HG03135 (cell line): ENCODE measurements around the gene ANTXR2.

Experiments
- ATAC-seq: cut with Tn5 transposase; IDR thresholded peaks from one replicate; pipeline ENCODE4 v1.9.1; 2021; ENCODE audit warnings: mild to moderate bottlenecking, moderate library complexity; ENCODE audit not compliant: unreplicated experiment

Gene ANTXR2

DNA sequence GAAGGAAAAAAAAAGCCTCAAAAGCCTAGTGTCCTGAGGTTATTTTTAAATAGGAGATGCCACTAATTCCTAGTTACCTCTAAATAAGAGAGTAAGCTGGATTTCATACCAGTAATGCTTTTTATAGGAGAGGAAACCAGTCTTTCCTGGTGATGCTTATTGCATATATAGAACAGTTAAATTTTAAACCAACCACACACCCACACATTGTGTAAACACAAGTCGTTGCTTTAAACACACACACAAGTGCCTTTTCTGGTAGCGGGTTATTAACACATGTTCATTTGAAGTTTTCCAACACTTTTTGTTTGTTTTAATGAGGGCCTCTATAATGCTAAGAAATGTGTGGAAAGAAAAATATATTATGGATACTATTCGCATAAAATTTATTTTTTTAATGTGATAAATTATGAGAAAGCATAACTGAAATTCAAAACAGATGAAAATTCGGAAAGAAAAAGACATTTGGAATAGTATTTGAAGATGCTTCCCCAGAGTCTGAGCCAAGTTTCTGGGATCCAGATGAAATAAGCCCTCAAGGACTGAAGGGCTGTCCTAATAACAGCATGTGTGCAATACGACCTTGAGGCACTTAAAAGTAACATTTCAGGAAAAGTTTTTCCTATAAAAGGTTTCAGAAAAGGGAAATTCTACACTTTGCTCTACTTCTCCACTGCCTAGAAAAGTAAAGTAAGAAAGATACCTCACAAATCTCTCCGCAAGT lies 2.0 kb downstream of the ANTXR2 start:
- ATAC-seq, result no peak

DNA sequence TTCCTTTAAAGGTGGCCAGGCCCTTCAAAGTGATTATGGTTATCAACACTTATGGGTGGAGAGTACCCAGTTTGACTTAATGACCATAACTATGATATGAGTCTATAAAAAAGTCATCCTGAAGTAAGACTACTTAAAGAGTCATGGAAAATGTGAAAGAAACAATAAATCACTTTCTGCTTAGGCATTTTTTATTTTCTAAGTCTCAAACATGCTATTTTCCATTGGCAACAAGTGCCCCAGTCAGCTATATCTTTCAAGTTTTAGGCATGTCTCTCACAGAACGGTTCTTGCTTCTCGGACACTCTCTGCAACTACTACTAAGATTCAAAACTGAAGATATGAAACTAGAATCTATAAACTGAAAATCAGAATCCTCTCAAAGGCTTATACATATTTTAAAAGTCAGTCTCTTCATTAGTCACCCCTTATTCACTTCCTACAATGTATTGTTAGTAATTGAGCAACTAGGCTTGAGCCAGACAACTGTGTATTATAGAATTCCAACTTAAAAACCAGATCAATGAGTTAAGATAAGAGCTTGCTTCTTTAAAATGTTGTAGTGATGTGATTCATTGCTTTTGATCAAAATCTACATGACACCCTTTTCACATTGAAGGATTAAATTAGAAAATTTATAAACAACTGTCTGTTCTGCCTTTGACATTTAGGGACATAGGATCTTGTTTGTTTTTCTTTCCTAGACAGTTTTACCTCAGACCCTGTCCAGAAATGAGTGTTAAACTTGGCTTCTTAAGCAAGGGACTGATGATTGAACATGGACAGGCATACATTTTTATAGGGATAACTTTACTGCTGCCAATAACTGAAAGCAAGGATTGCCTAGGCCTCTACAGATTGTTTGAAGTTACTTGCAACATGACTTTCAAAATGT lies 2.9 kb downstream of the ANTXR2 start:
- peak; percentile 18 for ATAC-seq

DNA sequence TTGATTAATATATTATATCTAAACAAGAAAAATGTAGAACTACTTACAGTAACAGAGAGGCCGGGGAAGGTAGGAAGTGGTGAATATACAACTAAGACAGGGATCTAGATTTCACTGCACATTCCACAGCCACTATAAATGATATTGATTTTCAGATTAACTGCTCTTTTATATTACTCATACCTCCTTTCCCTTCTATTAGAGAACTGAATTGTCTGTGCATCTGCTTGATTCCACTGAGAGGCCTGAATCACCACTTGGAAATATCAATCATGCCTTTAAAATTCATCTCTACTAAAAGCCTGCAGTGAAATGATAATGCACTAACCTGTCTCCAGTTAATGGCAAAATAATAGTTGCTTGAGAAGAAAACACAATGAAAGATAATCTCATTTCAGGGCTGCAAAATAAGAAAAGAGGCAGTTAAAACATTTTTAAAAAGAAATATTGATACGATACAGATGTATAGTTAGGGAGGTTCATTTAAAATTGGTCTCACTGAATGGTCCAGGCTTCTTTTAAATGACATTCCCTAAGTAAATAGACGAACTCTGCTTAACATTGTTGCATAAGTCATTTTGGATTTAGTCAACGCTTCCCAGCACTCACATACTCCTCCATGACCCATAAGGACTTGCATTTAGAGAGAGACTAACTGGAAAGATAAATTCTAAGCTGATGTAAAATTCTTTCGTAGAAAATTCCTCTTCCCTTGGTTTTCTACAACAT lies 3.8 kb downstream of the ANTXR2 start:
- no peak for ATAC-seq

DNA sequence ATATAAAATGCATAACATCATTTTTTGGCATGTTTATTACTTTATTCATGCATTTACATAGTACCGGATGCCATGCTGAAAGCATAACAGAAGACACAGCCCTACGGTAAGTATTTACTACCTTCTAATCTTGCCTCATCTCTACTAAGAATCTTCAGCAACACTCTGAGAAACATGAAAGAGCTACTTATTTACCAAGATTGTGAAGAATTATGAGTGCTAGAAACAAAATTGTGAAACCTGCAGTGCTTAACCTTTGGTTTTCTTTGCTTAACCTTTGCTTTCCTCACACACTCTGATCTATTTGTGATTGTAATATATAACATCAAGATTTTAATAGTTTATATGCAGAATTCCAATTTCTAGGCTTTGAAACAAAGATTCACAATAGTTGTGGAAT lies 7.4 kb downstream of the ANTXR2 start:
- no peak for ATAC-seq

DNA sequence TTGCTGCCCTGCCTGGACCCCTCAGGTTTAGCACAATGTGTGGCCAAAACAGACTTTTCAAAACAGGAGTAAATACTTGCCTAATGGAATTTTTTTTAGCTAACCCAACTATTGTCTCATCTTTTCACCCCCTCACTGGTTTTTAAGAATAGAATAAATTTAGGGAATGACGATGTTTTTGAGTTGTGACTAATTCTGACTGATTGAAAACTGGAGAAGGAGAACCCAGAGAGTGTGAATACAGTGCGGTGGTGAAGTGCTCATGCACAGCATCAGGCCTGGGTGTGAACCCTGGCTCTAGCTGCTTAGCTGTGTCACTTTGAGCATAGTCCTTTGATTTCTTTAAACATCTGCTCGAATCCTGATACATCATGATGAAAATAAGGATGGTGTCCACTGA lies 10.5 kb downstream of the ANTXR2 start:
- no peak for ATAC-seq

DNA sequence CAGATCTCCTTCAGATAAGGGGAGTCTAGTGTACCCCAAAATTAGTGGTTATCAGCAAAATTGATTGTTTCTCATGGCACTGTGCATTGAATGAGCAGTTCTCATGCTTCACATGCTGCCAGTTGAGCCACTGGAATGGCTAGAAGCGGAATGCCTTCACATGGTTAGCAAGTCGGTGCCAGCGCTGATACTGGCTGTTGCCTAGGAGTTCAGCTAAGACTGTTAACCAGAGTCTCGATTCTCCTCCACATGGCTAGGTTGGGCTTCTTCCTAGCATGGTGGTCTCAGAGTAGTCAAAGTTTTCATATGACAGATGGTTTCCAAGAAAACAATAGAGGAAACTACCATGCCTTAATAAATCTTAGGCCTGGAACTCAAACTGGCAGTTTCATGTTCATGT lies 12.2 kb downstream of the ANTXR2 start:
- ATAC-seq, result no peak

DNA sequence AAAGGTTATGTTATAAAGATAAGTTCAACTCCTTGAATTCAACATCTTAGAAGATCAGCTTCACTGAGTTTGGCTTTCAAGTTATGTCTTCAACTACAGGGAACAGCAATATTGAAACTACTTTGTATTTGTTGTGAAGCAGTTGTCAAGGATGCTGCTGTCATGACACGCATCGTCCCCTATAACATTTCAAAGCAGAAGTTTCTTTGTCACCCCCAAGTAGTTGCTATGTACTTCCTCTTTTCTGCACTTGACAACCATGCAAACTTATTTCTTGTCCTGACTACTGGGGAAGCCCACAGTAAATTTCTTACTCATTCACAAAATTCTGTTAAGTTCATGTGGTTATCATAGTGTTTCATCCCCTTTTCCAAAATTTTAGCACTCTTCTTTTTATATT lies 14.3 kb downstream of the ANTXR2 start:
- ATAC-seq, result peak; percentile 99

DNA sequence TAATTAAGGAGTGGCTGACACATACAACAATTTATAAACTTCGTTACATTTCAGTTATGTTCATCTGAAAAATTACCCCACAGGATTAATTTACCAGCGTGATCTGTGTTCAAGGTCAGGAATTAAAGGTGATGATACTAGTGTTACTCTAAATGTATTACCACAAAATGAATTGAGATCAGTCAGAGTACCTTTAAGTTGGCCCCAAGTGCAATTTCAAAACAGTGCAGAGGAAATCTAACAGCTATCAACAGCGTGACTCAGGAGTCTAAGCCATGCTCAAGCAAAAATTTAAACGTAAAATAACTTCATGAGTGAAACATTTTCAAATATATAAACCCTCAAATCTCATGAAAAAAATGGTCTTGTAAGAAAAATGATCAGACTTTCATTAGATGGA lies 18.7 kb downstream of the ANTXR2 start:
- no peak for ATAC-seq

DNA sequence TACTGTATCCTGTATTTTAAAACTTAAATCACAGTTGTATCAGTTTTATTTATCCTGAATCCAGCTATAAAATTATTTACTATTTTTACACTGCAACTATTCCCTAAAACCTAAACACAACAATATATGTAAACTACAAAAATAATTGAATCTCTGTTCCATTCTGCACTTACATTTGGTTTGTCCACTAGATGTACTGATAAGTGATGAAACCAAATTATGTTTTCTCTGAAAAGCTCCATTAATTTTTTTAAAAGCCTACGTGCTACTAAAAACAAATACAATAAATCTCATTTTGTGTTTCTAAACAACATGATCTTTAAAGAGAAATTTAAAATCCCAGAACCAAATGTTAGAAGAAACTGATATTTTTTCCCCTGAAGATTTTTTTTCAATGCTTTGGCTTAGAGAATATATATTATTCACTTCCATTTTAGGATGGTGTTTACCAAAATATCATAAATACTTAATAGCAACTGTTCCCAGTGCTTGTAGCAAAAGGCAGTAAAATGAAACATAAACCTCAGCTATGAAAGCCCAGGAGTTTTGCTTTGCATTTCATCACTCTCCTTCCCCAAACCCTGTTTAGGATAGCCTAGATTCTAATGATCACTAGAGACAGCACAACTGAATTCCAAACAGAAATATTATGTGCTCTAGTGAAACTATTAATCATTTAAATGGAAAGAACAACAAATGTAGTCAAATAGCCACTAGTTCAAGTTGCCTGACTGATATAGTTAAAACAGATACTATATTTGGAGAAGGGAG lies 19.7 kb downstream of the ANTXR2 start:
- no peak for ATAC-seq

DNA sequence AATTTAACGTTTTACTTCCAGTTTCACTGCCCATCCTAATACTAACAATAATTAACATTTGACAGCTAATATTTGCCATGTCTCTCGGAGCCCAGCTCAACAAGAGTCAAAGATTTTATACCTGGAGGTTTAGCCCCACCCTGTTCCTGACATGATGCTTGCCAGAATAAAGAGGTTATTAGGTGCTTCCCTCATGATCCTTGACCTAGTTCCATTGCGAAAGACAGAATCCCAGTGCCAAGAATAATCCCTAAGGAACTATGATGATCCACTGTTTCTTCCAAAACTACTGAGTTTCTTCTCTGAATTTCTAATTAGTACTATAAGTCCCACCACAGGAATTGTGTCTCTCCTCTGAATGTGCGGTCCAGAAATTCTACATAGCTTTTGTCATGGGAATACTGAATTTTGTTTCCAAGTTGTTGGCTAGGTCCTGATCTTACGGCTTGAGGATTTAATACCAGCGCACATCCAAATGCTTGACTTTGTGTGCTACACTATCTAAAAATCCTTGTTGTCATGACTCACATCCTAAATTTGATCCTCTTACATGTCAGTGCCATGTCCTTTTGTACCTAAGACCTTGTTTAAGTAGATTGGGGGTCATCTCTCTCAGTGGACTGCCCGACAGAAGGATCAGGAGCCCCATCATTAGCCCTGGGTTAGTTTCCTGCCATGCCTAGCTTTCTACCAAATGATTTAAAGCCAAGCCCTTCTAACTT lies 23.1 kb downstream of the ANTXR2 start:
- no peak for ATAC-seq

DNA sequence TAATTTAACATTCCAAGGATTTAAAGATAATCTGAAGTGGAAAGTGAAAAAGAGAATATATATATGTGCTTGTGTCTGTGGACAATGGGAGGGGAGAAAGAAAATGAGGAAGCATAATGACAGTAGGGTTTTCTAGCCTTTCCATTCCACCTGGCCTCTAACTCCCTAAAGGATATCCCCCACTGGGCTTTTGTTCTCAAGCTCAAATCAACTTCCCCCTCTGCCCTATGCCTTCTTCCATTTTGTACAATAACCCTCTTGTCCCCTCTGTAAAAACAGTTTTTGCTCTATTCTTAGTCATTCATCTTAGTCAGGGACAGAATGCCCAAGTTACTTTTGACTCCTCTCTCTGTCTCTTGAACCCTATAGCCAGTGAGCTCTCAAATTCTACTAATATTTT lies 23.6 kb downstream of the ANTXR2 start:
- no peak for ATAC-seq

DNA sequence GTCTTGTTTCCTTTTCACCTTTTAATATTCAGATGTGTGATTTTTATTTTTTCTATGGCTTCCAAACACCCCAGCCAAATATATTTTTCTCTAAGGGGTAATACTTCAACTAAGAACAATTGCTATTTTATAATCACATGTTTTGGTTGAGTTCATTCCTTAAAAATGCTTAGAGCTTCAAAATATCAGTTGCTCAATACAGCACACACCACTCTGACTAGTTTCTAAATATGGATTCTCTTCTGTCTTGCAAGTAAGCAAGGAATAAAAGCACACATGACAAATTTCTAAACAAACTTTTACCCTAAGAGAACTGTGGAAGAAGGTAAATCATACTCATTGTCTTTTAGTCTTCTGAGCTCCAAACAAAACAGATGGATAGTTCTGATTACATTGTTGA lies 27.2 kb downstream of the ANTXR2 start:
- no peak for ATAC-seq

DNA sequence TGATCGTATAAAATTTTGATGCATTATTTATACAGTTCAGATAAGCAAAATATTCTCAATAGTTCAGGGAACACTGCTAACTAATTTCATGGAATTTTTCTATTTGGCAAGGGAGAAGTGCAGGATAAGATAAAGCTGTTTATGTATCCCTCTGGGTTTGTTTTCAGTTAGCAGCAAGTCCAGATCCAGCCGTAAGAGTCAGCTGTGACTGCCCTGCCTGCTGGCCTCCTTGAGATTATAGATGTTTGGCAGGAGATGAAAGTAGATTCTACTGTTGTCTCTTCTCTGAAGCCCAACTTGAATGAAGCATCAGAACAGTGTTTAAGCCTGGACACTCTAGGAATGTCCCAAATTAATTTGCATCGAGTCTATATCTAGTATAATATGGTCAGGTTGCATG lies 29.5 kb downstream of the ANTXR2 start:
- ATAC-seq, result no peak

DNA sequence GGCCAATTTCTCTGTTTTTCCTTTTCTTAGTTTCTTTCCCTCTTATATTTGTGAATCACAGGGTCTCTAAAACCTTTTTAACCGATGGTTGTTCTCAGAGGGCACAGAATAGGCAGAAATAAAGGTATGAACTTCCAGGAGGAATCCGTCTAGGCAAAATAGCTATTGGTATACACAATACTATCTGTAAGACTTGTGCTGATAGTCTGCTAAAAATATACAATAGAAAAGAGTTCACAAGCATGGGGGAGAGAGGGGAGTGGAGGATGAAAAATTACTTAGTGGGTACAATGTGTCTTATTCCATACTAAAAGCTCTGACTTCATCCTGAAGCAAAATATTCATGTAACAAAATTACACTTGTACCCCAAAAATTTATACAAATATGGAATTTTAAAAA lies 30.2 kb downstream of the ANTXR2 start:
- no peak for ATAC-seq

DNA sequence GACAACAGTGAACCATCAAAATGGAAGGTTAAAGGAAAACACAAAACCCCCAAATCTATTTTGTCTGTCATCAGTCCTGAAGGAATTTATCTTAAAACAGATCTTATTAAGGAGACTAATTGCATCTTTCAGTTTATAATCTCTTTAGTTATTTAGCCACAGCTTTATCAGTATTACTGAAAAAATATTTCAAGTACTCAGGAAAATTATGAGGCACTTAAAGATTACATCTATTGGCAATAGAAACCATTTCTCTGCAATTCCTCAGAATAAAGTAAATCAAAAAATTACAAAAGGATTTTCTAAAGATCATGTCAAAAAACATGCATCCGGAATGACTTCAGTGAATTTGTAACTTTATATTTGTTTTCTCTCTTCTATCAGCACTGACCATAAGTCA lies 35.2 kb downstream of the ANTXR2 start:
- no peak for ATAC-seq

DNA sequence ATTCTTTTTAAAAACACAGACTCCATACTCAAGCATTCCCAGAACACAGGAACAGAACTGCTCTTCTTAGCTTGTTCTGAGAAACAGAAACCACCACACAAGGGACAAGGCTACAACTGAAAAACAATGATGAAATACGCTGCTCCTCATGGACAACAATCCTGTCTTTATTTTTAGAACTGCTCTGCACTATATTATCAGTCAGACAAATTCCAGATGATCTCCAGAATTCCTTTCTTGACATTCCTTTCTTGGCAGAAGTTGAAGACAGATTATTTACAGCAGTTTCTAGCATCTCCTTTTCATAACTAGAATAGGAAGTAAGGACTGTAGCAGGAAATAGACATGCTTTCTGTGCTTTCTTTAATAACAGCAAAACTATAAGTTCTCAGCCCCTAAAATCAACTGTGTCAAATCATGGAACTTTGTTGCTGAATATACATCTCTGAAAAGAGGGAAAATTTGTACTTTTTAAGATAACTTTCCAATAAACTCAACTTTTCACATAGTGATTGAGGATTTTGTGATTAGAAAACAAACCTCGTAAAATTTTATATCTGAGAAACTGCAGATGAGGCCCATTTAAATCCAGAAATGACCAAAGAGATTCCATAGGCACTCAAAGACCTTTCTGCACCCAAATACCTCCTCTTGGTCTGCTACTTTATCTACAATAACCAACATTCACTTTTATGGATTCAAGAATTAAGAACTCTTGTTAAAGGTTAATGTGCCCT lies 35.9 kb downstream of the ANTXR2 start:
- ATAC-seq, result no peak

DNA sequence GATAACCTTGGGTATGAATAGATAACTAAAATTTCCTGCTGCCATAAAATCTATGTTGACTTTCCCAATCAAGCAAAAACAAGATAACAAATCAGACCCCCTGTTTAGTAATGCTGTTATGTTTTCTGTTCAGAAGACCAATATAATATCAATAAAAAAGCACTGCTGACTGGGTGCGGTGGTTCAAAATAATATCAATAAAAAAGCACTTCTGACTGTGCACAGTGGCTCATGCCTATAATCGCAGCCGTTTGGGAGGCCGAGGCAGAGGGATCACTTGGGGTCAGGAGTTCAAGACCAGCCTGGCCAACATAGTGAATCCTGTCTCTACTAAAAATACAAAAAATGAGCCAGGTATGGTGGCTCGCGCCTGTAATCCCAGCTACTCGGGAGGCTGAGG lies 36.7 kb downstream of the ANTXR2 start:
- ATAC-seq, result no peak

DNA sequence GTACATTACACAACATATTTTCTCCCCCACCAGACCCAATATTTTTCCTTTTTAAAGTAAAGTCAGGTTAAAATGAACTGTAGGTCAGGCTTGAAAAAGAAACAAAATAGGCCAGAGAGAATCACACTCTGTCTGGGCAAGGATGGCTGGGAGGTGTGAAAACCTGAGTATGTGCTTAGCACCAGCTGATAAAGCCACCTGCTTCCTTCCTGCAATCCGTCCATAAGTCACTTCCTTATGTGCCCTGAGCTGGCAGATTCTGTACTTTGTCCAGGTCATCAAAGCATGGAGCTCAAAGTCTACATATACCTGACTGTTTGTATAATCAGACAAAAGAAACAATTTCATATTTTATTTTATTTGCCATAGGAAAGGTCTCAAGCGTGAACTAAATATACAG lies 37.7 kb downstream of the ANTXR2 start:
- no peak for ATAC-seq

DNA sequence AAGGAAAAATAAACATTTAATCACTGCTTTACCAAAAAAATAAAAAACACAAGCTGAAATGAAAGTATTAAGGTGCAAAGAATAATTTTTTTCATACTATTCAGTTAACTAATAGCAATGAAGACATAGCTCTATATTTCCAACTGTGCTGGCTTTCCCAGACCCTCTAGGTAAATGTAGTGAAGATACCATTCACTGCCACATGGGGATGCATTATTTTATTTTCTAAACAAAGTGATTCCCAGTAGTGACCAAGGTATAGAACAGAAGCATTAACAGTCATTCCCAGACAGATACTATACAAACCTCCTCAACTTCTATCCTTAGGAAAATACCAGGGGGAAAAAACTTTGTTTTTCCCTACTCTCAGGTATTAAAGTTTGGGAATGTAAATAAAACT lies 39.4 kb downstream of the ANTXR2 start:
- ATAC-seq, result no peak

DNA sequence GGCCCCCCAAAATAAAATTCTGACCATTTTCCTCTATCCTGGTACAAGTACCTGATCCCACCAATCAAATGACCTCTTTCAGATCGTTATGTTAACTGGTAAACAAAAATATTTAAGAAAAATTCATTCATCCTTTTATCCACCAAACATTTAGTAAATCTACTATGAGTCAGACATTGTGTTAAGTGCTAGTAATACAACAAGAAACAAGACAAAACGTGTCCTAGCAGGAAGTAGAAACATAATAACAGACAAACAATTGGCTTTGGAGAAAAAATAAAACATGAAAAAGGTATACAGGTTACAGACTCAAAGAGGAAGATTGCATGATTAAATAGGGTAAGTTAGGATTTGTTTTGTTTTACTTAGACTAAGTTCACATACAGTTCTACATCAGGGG lies 43.7 kb downstream of the ANTXR2 start:
- ATAC-seq, result no peak
